Naive B cell (primary cell): Measurements from ENCODE around the gene ADH7. TPM values are rescaled to one million over a fixed set of nuclear protein-coding genes. Genes with fewer than 3 reads are reported as not detected.
A peak's percentile ranks its signal among the peaks of the same experiment; 100 is the strongest.
"Not testable (repeated sequence)": the region's sequence is repeated elsewhere in the genome, so short reads cannot be mapped to it uniquely, and the experiment has no call there.

Experiments used
- ATAC-seq, 2 donors: fragments of 150-1000 bp; cut with Tn5 transposase; 2 replicates each; pipeline ENCODE4 v1.10.0; 2021; ENCODE audit warnings: low read depth in 2 of 2, mild to moderate bottlenecking in 2 of 2, moderate library complexity in 2 of 2
- DNase-seq: peaks from one replicate; pipeline ENCODE4 v3.0.0; 2022
- H3K27ac Mint-ChIP-seq, 6 donors: one replicate each; pipeline ENCODE4 v1.8.0; 2020 to 2022; ENCODE audit warnings: mild to moderate bottlenecking in 6 of 6, mixed read lengths in 6 of 6, moderate library complexity in 5 of 6, inconsistent platforms in 2 of 6
- H3K27me3 Mint-ChIP-seq, 3 donors: one replicate each; pipeline ENCODE4 v1.8.0; 2021 to 2022; ENCODE audit warnings: mixed read lengths in 3 of 3, mild to moderate bottlenecking in 1 of 3
- H3K36me3 Mint-ChIP-seq, 2 donors: one replicate each; pipeline ENCODE4 v1.8.0; 2020 to 2022; ENCODE audit warnings: mixed read lengths in 2 of 2, inconsistent platforms in 1 of 2, mild to moderate bottlenecking in 1 of 2
- H3K4me1 Mint-ChIP-seq, 3 donors: one replicate each; pipeline ENCODE4 v1.8.0; 2020 to 2022; ENCODE audit warnings: mixed read lengths in 3 of 3, inconsistent platforms in 1 of 3, mild to moderate bottlenecking in 1 of 3, moderate library complexity in 1 of 3
- H3K4me3 Mint-ChIP-seq, 8 donors: one replicate each; pipeline ENCODE4 v1.8.0; 2020 to 2022; ENCODE audit warnings: mild to moderate bottlenecking in 8 of 8, mixed read lengths in 8 of 8, moderate library complexity in 8 of 8, inconsistent platforms in 2 of 8
- H3K9me3 Mint-ChIP-seq, 7 donors: one replicate each; pipeline ENCODE4 v1.8.0; 2020 to 2022; ENCODE audit warnings: mixed read lengths in 7 of 7, mild to moderate bottlenecking in 5 of 7, inconsistent platforms in 2 of 7, moderate library complexity in 1 of 7
- polyA plus RNA-seq, 6 donors: library from polyadenylated mRNA; unstranded; fragments of 300-500 nt; fragmentation: Illumina TruSeq; gene quantifications; one replicate each; pipeline ENCODE4 v1.2.3, GENCODE V29; 2021; ENCODE audit warnings: low read depth in 6 of 6

ADH7 gene
- polyA plus RNA-seq, 6 donors from 2014 or later = not detected

DNA sequence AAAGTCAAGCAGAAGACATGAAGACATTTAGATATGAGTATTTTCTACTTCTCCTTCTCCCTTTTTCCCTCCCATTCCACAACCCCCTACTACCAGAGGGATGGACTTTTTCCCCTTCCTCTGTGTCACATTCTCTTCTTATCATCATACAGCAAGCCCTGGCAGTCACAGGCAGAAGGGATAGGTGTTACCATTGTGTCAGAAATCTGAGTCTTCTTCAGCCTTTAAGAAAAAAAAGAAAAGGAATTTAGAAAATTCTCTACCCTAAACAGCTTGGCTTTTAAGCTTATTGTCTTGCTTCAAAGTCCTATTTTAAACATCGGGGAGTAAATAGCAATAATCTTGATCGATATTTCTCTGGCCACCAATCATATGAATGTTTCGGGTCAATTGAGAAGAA is 51.7 kb downstream of the ADH7 start:
- Mint-ChIP-seq H3K4me3 (no peak overlapping the region), H3K4me1 (no peaks in the 10 kb centered on the region)
- ATAC-seq = no peak

DNA sequence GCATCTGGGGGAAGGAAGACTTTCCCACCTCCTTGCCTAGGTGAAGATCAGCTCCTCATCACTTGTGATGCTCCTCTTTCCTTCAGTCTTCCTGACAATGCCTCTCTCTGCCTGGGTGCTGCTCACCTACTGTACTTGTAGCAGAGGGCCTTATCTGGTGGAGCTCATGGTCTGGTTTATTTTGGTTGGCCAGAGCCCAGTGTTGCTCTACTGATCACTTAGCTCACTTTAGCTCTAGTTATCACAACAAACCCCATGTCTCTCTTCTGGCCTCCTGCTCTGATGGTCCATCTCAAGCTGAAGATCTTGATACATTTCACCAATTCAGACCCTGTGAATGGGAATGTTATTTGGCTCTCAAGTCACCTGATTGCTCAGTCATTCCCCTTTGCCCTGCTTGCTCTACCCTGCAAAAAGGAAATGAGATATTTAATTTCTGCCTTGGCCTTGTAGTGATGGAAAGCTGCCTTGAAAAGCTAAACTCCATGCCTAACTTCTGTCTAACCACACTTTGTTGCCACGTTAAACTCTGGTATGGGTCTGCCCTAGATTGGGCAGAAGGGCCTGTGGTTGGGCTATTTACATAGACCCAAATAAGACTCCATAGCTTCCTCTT is 52.3 kb downstream of the ADH7 start:
- DNase-seq = no peak
- no peak for ATAC-seq
- Mint-ChIP-seq H3K4me1 (no peaks in the 10 kb centered on the region), H3K4me3 (no peak overlapping the region), H3K27ac (no peak overlapping the region), H3K36me3 (no peaks in the 10 kb centered on the region), H3K9me3 (peaks cover 0 to 14% (median 0%) of the 10 kb centered on the region in 7 donors), H3K27me3 (peaks cover 7 to 14% (median 12%) of the 10 kb centered on the region in 3 donors)

More for the DNA sequence above, 51.7 kb downstream of the ADH7 start:
- Mint-ChIP-seq H3K27ac (no peak overlapping the region), H3K36me3 (no peaks in the 10 kb centered on the region), H3K9me3 (peaks cover 0 to 14% (median 2%) of the 10 kb centered on the region in 7 donors), H3K27me3 (peaks cover 7 to 14% (median 12%) of the 10 kb centered on the region in 3 donors)
- DNase-seq = no peak

DNA sequence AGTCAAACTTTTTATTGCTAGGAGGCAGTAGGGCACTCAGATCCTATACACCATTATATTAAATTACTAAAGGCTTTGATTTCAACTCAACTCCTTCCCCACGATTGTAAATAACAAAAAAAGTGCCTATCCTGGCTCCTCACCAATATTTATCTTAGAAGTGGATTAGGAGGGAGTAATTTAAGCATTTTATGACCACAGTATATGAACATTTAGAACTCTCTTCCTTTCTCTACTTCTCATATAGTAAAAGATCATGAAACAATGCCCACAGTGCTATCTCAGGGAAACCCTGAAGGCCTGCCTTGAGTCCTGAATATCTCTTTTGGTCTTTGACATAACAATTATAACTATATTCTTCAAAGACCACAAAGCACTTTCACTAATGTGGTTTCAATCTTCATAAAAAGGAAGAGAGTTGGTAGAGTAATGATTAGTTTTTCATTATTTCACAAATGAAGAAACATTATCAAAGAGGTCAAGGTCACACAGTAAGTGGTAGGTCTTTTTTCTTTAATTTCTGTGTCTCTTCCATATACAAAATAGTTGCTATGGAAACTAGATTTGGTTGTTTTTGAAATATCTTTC is 53.5 kb downstream of the ADH7 start:
- Mint-ChIP-seq H3K36me3 (peaks cover 0 to 3% of the 10 kb centered on the region in 2 donors), H3K4me1 (no peaks in the 10 kb centered on the region), H3K27ac (no peak overlapping the region), H3K27me3 (peaks cover 7 to 12% (median 12%) of the 10 kb centered on the region in 3 donors), H3K9me3 (peaks cover 0 to 14% (median 4%) of the 10 kb centered on the region in 7 donors), H3K4me3 (no peak overlapping the region)
- ATAC-seq = no peak
- no peak for DNase-seq

GRCh38 chr4:99379571-99379970 is 55.6 kb downstream of the ADH7 start:
- H3K27ac Mint-ChIP-seq = no peak overlapping the region
- no peak for DNase-seq
- ATAC-seq = no peak
- peaks cover 6 to 8% (median 7%) of the 10 kb centered on the region in 3 donors for H3K27me3 Mint-ChIP-seq
- H3K4me1 Mint-ChIP-seq = no peaks in the 10 kb centered on the region
- H3K9me3 Mint-ChIP-seq = peaks cover 5 to 32% (median 13%) of the 10 kb centered on the region in 7 donors
- no peak overlapping the region for H3K4me3 Mint-ChIP-seq
- peaks cover 0 to 12% of the 10 kb centered on the region in 2 donors for H3K36me3 Mint-ChIP-seq

DNA sequence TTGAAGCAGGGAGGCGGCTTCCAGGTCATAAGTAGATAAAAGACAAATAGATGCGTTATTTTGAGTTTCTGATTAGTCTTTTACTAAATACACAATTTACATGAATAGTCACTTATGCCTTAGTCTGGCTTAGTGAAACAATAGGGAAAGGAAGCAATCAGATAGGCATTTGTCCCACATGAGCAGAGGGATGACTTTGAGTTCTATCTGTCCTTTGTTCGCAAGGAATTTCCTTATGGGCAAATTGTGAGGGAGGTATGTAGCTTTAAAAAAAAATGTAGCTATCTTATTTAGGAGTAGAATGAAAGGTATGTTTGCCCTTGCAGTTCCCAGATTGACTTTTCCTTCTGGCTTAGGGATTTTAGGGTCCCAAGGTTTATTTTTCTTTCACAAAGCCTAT is 56.3 kb downstream of the ADH7 start:
- H3K27me3 Mint-ChIP-seq = peaks cover 6 to 8% (median 7%) of the 10 kb centered on the region in 3 donors
- peaks cover 5 to 37% (median 14%) of the 10 kb centered on the region in 7 donors for H3K9me3 Mint-ChIP-seq
- ATAC-seq (no peak), DNase-seq (no peak)
- H3K4me3 Mint-ChIP-seq = no peak overlapping the region
- H3K4me1 Mint-ChIP-seq = no peaks in the 10 kb centered on the region
- no peak overlapping the region for H3K27ac Mint-ChIP-seq
- H3K36me3 Mint-ChIP-seq = peaks cover 0 to 12% of the 10 kb centered on the region in 2 donors

DNA sequence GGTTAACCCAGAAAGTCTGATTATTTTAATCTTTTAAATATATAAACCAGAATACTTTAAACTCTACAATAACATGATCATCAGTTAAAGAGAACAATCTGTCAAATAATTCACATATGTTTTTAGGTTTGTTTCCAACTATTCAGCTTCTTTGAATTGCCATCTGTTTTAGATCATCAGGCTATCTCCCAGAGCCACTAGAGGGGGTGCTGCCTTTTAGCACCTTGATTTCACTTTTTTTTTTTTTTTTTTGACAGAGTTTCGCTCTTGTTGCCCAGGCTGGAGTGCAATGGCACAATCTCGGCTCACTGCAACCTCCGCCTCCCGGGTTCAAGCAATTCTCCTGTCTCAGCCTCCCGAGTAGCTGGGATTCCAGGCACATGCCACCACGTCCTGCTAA is 57.8 kb downstream of the ADH7 start:
- not testable (repeated sequence) for H3K27me3 Mint-ChIP-seq, H3K4me3 Mint-ChIP-seq, ATAC-seq, H3K27ac Mint-ChIP-seq, DNase-seq, H3K4me1 Mint-ChIP-seq
- H3K9me3 Mint-ChIP-seq = peaks cover 5 to 52% (median 18%) of the 10 kb centered on the region in 7 donors
- peaks cover 0 to 12% of the 10 kb centered on the region in 2 donors for H3K36me3 Mint-ChIP-seq

DNA sequence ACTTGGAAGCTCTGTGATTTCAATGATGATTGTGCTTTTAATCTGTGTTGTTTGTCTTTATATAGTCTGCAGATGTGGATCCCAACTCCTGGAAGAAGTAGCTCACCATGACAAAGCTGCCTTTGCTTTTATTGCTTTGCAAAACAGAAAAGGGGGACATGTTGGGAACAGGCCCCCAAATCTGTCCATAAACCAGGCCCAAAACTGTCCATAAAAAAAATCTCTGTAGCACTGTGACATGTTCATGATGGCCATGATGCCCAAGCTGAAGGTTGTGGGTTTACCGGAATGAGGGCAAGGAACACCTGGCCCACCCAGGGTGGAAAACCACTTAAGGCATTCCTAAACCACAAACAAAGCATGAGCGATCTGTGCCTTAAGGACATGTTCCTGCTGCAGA is 62.7 kb downstream of the ADH7 start:
- peaks cover 7 to 50% (median 19%) of the 10 kb centered on the region in 7 donors for H3K9me3 Mint-ChIP-seq
- not testable (repeated sequence) for ATAC-seq, H3K27me3 Mint-ChIP-seq, DNase-seq, H3K27ac Mint-ChIP-seq, H3K4me1 Mint-ChIP-seq, H3K4me3 Mint-ChIP-seq
- H3K36me3 Mint-ChIP-seq = peaks cover 0 to 12% of the 10 kb centered on the region in 2 donors

GRCh38 chr4:99367817-99368216 is 67.3 kb downstream of the ADH7 start:
- not testable (repeated sequence) for H3K4me3 Mint-ChIP-seq, DNase-seq, H3K27me3 Mint-ChIP-seq, H3K36me3 Mint-ChIP-seq, ATAC-seq, H3K4me1 Mint-ChIP-seq, H3K27ac Mint-ChIP-seq
- H3K9me3 Mint-ChIP-seq = peaks cover 4 to 38% (median 10%) of the 10 kb centered on the region in 7 donors

GRCh38 chr4:99366491-99366890 is 68.7 kb downstream of the ADH7 start:
- no peaks in the 10 kb centered on the region for H3K36me3 Mint-ChIP-seq
- H3K27ac Mint-ChIP-seq = no peak overlapping the region
- ATAC-seq (no peak), DNase-seq (no peak)
- no peaks in the 10 kb centered on the region for H3K4me1 Mint-ChIP-seq
- H3K4me3 Mint-ChIP-seq = no peak overlapping the region
- H3K9me3 Mint-ChIP-seq = peaks cover 2 to 25% (median 7%) of the 10 kb centered on the region in 7 donors
- peaks cover 0 to 5% (median 5%) of the 10 kb centered on the region in 3 donors for H3K27me3 Mint-ChIP-seq

DNA sequence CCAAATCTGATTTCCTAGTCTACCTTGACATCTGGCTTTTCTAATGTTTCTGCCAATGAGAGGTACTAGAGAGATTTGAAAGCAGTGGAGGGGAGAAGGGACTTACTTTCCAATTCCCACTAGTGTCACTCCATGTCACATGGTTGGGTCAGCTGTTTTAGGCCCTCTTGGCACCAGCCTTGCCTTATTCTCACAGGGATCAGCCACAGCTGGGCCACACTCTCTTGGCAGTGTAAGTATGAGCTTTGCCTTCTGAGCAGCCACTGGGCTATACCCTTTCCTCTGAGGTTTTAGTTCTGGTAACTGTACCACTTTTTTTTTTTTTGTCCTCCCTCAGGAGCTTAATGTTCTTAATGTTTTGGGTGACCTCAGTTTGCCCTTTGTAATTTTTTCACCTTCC is 72.4 kb downstream of the ADH7 start:
- H3K4me3 Mint-ChIP-seq = no peak overlapping the region
- H3K27ac Mint-ChIP-seq = peak overlapping the region in 1 of 6 donors; percentile 59
- no peaks in the 10 kb centered on the region for H3K36me3 Mint-ChIP-seq
- H3K4me1 Mint-ChIP-seq = no peaks in the 10 kb centered on the region
- H3K9me3 Mint-ChIP-seq = peaks cover 2 to 28% (median 6%) of the 10 kb centered on the region in 7 donors
- no peaks in the 10 kb centered on the region for H3K27me3 Mint-ChIP-seq
- DNase-seq = no peak
- no peak for ATAC-seq

Other genes with a start within 250 kb of the ADH7 start
- gene ADH6, start 216.1 kb downstream of the ADH7 start, polyA plus RNA-seq = under 1 TPM in 1 of 6 donors, not detected in 5; 0.64 TPM
- not detected for gene ADH1A, start 144.4 kb downstream of the ADH7 start, polyA plus RNA-seq
- not detected for gene ADH1B, start 113.9 kb downstream of the ADH7 start, polyA plus RNA-seq
- not detected for gene ADH1C, start 82.6 kb downstream of the ADH7 start, polyA plus RNA-seq
- not detected for gene C4orf17, start 75.7 kb upstream of the ADH7 start, polyA plus RNA-seq
- gene TRMT10A, start 128.7 kb upstream of the ADH7 start, polyA plus RNA-seq = 1 to 10 TPM in 5 of 6 donors, not detected in 1; 2.6 to 5.6 (median 3.2) TPM
- gene MTTP, start 139.5 kb upstream of the ADH7 start, polyA plus RNA-seq = not detected
- gene C4orf54, start 222.5 kb upstream of the ADH7 start, polyA plus RNA-seq = not detected